Omental fat pad (tissue), 4 donors: ENCODE results near the gene ST6GALNAC2. TPM values are rescaled to one million over a fixed set of nuclear protein-coding genes. Genes with fewer than 3 reads are reported as not detected.
"Not testable (repeated sequence)": the region's sequence is repeated elsewhere in the genome, so short reads cannot be mapped to it uniquely, and the experiment has no call there.

ENCODE experiments used
- ATAC-seq: fragments of 150-250 bp; one replicate; pipeline ENCODE4 v1.9.1; 2016; ENCODE audit warnings: mild to moderate bottlenecking, moderate library complexity; ENCODE audit not compliant: low FRiP score
- DNase-seq: peaks from one replicate; pipeline ENCODE4 v3.0.0-alpha.2; 2019; ENCODE audit warnings: low spot score
- small RNA-seq: library from RNA; depleted of rRNA; stranded (forward); fragments of <200 nt; gene quantifications from one replicate; pipeline ENCODE3, GENCODE V24; 2016
- total RNA-seq, 4 donors: library from RNA; depleted of rRNA; stranded (reverse); fragments of >200 nt; gene quantifications; one replicate each; pipeline ENCODE4 v1.1.0, GENCODE V29; 2016
- TF ChIP-seq, protein P1 (sequence below), 3 donors: fragments of 450-650 bp; IDR thresholded peaks; one replicate each; pipeline ENCODE4 v1.5.1; 2016 to 2017; ENCODE audit warnings: antibody characterized with exemption in 3 of 3, mild to moderate bottlenecking in 3 of 3, moderate library complexity in 2 of 3

ST6GALNAC2 gene
- total RNA-seq, 4 donors from 2014 or later: 4.2 to 12.1 (median 9.7) TPM

DNA sequence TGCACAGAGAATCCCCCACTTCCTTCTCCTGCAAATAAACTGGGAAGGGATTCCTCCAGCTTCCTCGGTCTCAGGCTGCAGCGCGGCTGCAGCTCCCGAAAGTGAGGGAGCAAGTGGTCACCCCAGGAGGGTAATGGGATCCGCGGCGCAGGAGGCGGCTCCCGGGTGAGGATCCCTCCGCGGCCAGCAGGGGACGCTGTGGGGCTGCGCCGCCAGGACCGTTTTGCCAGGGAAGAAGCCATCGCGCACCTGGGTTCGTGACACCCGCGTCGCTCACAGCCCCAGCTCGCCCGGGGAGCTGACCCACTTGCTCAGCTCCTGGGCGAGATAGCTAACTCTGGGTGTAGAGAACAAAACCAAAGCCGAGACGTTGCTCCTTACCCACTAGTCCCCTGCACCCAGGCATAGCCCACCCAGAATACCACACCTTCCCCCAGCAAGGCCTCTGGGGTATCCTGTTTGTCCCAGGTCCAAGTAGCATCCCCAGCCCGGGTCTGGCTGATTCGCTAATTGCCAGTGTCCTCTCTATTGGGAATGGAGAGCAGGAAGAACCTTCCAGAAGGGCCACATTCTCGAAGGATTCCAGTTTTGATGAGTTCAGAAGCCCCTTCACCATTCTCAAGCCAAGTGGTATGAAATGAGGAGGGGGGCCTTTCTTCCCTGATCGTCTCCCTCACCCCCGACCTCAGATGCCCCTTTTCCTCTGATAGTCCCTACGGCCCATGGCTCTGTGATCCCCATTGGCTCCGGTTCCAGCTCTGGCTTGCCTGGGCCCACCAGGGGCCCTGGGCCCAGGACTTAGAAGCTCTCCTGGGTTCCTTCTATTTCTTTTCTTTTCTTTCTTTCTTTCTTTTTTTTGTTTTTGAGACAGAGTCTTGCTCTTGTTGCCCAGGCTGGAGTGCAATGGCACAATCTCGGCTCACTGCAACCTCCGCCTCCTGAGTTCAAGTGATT is 62.3 kb downstream of the ST6GALNAC2 start:
- DNase-seq (no peak), ATAC-seq (peak; percentile 50)
- TF ChIP-seq, protein P1, sequence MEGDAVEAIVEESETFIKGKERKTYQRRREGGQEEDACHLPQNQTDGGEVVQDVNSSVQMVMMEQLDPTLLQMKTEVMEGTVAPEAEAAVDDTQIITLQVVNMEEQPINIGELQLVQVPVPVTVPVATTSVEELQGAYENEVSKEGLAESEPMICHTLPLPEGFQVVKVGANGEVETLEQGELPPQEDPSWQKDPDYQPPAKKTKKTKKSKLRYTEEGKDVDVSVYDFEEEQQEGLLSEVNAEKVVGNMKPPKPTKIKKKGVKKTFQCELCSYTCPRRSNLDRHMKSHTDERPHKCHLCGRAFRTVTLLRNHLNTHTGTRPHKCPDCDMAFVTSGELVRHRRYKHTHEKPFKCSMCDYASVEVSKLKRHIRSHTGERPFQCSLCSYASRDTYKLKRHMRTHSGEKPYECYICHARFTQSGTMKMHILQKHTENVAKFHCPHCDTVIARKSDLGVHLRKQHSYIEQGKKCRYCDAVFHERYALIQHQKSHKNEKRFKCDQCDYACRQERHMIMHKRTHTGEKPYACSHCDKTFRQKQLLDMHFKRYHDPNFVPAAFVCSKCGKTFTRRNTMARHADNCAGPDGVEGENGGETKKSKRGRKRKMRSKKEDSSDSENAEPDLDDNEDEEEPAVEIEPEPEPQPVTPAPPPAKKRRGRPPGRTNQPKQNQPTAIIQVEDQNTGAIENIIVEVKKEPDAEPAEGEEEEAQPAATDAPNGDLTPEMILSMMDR (IDR thresholded peaks at IDR 0.05): peak in 2 of 3 donors; percentile 95 to 98

DNA sequence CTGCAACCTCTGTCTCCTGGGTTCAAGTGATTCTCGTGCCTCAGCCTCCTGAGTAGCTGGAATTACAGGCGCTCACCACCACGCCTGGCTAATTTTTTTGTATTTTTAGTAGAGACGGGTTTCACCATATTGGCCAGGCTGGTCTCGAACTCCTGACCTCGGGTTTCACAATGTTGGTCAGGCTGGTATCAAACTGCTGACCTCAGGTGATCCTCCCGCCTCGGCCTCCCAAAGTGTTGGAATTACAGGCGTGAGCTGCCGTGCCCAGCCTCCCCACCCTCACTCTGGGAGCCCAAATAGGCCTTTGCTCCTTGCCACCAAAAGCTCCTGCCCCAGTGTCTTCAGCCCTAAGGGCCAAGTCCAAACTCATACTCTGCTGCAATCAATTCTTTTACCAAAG is 64.0 kb downstream of the ST6GALNAC2 start:
- ATAC-seq: not testable (repeated sequence)

DNA sequence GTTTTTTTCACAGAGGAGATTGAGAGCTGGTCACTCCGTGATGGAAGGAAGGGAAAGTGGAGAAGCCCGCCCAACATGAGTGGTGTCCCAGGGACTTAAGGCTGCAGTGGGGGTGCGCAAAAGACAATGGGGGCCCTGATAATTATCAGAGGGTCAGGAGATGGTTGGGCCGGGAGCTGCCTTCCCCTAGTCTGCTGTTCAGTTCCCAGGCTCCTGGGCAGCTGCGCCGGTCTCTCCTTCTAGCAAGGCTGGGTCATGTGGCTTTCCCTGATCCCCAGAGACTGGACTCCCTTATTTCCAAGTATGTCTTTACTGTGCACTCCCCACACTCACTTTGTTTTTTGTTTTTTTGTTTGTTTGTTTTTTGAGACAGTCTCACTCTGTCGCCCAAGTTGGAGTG is 64.4 kb downstream of the ST6GALNAC2 start:
- DNase-seq: no peak
- TF ChIP-seq, protein P1 (IDR thresholded peaks at IDR 0.05): no peak
- ATAC-seq: no peak

More for the DNA sequence above, 64.0 kb downstream of the ST6GALNAC2 start:
- DNase-seq: not testable (repeated sequence)

DNA sequence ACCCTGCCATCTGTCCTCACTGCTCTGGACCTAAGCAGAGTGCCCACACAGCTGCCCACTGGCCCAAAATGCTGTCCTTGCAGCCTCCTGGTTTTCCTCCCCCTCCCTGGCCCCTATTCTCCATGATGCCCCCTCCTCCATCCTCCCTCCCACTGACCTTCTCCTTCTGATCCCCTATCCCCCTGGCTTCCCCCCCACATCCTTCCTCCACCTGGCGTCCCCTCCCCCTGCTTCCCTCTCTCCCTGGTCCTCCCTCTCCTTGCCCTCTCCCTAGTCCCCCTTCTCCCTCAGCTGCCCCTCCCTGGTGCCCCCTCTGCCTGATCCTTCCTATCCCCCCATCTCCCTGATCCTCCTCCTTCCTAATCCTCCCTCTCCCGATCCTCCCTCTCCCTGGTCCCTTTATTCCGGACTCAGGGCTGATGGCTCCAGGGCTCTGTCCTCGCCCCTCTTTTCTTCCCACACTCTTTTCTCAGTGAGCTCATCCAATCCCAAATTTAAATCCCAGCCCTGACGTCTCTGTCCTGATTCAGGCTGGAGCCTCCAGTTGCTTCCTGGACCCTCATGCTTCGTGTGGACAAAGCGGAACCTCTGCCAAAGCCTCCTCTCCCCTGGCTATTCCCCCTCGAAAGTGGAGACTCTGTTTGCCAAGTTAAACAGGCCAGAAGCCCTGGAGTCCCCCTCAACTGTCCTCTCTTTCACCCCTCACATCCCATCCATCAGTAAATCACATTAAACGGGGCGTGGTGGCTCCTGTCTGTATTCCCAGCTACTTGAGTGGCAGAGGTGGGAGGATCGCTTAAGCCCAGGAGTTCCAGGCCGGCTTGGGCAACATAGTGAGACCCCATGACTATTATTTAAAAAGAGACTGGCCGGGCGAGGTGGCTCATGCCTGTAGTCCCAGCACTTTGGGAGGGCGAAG is 66.4 kb downstream of the ST6GALNAC2 start:
- TF ChIP-seq, protein P1 (IDR thresholded peaks at IDR 0.05): no peak
- no peak for DNase-seq
- ATAC-seq: no peak

DNA sequence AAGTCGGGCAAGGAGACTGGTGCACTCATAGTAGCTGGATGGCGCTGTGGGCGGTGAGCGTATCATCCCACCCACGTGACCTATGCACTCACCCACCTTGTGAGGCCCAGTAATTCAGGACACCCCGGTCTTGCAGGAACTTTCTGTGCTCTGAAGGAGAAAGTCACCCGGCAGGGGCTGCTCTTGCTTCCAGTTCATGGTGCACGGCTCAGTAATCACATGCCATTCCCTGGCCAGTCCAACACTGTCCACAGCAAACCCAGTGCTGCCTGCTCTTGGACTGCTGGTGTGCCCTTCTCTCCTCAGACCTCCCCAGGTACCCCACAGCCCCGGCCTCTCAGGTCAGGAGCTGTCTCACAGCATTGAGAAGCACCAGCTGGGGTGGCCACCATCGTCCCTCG is 68.0 kb downstream of the ST6GALNAC2 start:
- no peak for ATAC-seq
- TF ChIP-seq, protein P1 (IDR thresholded peaks at IDR 0.05): no peak
- DNase-seq: no peak

Small RNAs within 50 kb of the gene (small RNA-seq; reads per million reads assigned to genes)
- gene AC015802.2 (not detected), gene SNORD1A (not detected), gene SNORD1B (2,137 reads per million, percentile 99 among the genes with 10 or more reads in this experiment)

Other genes starting within 250 kb of the ST6GALNAC2 start
- gene PRPSAP1, start 231.9 kb downstream of the ST6GALNAC2 start, total RNA-seq: 10 to 100 TPM; 31.3 to 80.4 (median 53.7) TPM
- 100 to 1,000 TPM in 1 of 4 donors, 10 to 100 TPM in 2, 1 to 10 TPM in 1; 8.7 to 107 (median 17.5) TPM for gene SPHK1, start 201.3 kb downstream of the ST6GALNAC2 start, total RNA-seq
- gene UBE2O, start 132.7 kb downstream of the ST6GALNAC2 start, total RNA-seq: 10 to 100 TPM; 12.5 to 27.5 (median 20.0) TPM
- gene AANAT, start 118.3 kb downstream of the ST6GALNAC2 start, total RNA-seq: not detected
- 10 to 100 TPM; 29.9 to 77.9 (median 56.7) TPM for gene RHBDF2, start 84.4 kb downstream of the ST6GALNAC2 start, total RNA-seq
- 10 to 100 TPM; 18.9 to 46.2 (median 35.2) TPM for gene CYGB, start 48.2 kb downstream of the ST6GALNAC2 start, total RNA-seq
- 10 to 100 TPM in 1 of 4 donors, 1 to 10 TPM in 3; 2.3 to 20.0 (median 3.5) TPM for gene PRCD, start 45.8 kb downstream of the ST6GALNAC2 start, total RNA-seq
- gene ST6GALNAC1, start 57.9 kb upstream of the ST6GALNAC2 start, total RNA-seq: 1 to 10 TPM in 3 of 4 donors, under 1 TPM in 1; 0.46 to 4.6 (median 1.9) TPM
- 100 to 1,000 TPM; 150 to 231 (median 194) TPM for gene MXRA7, start 125.1 kb upstream of the ST6GALNAC2 start, total RNA-seq
- 10 to 100 TPM; 17.7 to 40.4 (median 30.4) TPM for gene JMJD6, start 140.7 kb upstream of the ST6GALNAC2 start, total RNA-seq
- gene METTL23, start 141.0 kb upstream of the ST6GALNAC2 start, total RNA-seq: 10 to 100 TPM; 13.6 to 30.2 (median 26.9) TPM
- gene SRSF2, start 151.5 kb upstream of the ST6GALNAC2 start, total RNA-seq: 100 to 1,000 TPM; 208 to 463 (median 244) TPM
- 10 to 100 TPM; 17.9 to 38.9 (median 26.3) TPM for gene MFSD11, start 152.3 kb upstream of the ST6GALNAC2 start, total RNA-seq